Head of caudate nucleus (tissue), 42 donors: ENCODE measurements around the gene RAB14.
A peak's percentile ranks its signal among the peaks of the same experiment; 100 is the strongest.

Experiments used
- DNase-seq, 42 donors: peaks; one replicate each; pipeline versions ENCODE4 v3.0.0 to v3.0.0-alpha.2; 2020 to 2021; ENCODE audit warnings: mixed read lengths in 7 of 42
- intact Hi-C: fragments of 100-400 bp; cut with DNase I; formaldehyde crosslinking; loops from one replicate; pipeline ENCODE4 v1.15.0; 2022

The RAB14 gene

DNA sequence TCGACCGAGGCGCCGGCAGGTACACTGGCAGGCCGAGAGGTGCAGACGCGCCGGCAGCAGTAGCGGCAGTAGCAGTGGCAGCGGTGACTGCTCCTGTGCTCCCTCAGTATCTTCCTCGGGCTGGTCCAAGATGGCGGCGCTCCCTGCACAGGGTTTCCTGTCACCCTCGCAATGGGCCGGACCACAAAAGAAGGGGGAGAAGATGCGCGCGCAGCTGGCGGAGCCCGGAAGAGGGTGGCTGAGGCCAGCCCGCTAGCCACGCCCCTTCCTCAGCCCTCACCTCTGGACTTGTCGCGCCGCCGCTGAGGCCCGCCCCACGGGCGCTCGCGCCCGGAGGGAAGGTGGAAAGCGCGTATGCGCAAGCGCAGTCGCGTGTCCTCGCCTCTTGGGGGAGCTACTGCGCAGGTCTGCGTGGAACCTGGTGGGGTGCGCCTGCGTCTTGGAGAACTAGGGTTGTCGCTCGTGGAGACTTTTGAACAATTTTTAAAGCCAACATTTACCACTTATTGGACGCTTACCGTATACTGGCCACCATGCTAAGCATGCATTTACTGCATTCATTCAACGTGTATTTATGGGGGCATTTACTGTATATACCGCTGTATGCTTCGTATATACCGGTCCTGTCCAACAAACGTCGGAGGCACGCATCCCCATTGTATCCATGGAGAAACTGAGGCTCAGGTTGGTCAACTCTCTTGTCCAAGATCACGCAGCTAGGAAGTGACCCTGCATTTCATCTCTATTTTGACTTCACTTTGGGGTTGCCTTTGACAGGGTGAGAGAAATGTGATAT, at the start of gene RAB14:
Gene RAB14, minus strand, starts transcription at position 132 of the 796 bp plus-strand sequence. CDS start 8,457 bp downstream, outside the sequence.
- DNase-seq = peak; percentile 98 to 100 (median 100)
- intact Hi-C loops = no loop called here

DNA sequence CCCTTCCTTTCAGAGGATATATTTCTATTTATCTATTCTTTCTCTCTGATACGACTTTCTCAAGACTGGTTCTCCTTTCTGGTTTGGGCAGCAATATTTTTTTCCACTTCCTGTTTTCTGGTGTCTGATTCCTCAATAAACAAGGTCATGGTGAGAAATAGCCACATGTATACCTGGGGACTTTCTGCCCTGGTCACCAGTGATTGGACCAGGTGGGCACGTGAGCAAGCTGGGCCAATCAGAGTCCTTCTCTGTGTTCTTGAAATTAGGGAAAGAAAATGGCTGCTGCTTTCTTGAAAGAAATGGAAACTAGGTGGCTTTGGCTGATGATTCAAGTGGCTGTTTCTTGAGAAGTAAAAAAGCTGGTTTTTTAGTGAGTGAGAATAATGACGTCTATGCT, 47.9 kb upstream of the RAB14 start:
- intact Hi-C loops = no loop called here
- no peak for DNase-seq

DNA sequence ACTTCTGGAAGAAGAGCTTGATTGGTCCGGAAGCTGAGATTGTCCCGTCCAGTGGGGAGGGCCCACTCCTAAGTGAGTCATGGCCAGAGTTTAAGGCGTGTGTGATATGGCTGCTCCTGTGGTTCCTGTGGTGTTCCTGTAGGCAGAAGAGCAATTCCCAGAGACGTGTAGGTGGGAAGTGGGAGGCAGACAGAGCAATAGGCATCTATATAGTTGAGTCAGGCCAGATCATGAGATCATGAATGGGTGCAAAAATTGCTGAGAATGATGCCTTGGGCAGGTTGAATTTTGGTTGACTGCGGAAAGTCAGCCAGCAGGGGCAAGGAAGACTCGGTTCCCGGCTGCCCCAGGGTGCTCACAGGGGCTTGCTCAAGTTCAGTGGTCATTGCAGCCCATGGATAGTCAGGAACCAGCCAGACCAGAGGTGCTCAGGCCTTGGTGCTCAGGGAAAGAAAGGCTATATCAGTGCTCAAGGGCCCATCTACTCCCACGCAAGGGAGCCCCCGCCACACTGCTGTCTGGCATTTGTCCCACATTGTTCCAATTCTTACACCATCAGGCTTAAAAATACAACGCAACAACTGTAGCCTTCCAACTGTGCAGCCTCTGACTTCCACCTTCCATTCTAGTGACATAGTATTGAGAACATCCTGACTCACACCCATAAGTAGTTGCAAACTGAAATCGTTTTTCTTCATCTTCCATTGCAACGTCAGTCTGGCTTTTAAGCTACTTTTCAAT, 45.3 kb upstream of the RAB14 start:
- intact Hi-C loops = no loop called here
- peak in 1 of 42 donors; percentile 12 for DNase-seq

DNA sequence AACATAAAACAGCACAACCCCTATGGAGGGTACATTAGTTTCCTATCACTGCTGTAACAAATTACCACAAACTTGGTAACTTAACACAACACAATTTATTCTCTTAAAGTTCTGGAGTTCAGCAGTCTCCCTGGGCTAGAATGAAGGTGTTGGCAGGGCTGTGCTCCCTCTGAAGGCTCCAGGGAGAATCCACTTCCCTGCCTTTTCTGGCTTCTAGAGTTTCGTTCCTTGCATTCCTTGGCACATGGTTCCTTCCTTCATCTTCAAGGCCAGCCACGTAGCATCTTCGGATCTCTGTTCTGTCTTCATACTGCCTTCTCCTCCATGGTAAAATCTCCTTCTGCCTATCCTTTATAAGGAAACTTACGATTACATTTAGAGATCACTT, 41.3 kb upstream of the RAB14 start:
- intact Hi-C loops = no loop called here
- no peak for DNase-seq

DNA sequence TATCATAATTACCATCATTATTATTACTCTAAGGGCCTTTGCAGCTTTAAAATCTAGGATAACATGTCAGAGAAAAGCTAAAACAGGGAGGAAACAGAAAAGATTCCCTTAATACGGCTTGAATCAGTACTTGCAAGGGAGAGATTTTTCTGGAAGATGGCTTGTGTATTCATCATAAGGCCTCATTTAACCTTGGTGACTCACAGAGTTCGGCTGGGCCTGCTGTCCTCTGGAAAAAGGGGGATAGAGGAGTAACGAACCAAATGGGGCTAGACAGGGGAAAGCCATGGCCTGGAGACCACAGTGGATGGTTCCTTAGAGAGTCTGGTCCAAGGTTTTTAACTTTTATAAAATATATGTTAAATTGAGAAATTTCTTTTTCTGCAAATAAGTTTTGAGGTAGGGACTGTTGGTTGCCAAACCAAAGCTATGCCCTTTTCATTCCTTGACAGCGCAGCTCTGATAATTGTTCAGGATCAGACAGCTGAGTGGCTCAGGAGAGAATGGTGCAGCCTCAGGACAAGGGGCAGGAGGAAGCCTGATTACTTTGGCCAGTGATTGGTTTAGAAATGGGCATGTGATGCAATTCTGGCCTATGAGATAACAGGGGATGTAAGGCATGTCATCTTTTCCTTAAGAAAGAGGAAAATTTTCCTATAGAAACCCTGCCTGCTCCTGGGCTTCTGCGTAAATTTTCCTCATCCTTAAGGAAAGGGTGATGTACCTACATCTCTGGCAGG, 40.7 kb upstream of the RAB14 start:
- no peak for DNase-seq
- intact Hi-C loops = no loop called here

DNA sequence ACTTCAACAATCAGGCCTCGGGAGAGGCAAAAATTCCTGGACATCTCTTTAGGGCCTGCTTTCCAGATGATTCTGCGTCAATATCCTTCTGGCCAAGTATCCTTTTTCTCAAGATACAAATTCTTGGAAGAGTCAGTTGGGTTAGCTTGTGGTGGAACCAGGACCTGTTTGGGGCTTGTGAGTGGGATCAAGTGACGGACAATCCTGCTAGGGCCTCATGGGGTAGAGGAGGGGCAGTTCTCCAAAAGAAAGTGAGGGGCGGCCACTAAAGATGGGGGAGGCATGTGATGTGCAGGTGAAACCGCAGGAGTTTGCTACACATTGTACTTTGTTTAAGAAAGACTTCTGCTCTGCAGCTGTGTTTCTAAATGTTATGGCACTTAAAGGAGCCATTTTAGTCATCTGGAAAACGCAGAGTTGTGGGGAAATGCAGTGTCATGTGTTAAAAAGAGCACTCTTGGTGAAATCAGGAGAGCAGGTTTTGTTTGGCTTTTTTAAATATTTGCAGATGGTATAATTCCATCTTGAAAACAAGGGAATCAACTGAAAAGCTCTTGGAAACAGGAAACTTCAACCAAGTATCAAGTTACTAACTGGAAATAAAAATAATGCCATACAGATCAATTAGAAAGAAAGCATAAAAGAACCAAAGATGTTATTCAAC, 38.9 kb upstream of the RAB14 start:
- no peak for DNase-seq

DNA sequence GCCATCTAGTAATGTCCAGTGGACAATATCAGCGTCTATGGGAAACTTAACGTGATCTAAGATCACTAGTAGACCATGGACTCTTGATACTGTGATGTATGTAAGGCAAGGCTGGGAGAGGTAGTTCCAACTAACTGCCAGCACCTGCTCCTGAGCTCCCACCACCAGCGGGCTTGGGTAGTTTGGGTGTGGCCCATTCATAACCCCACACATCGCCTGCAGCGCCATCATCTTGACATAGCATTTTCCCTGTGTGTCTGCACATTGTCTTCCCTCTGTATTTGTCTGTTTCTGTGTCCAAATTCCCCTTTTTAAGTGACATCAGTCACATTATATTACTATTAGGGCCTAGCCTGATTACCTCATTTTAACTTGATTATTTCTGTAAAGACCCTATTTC, 38.2 kb upstream of the RAB14 start:
- intact Hi-C loops = no loop called here
- DNase-seq = no peak

More for the DNA sequence above, 38.9 kb upstream of the RAB14 start:
- intact Hi-C loops = no loop called here

DNA sequence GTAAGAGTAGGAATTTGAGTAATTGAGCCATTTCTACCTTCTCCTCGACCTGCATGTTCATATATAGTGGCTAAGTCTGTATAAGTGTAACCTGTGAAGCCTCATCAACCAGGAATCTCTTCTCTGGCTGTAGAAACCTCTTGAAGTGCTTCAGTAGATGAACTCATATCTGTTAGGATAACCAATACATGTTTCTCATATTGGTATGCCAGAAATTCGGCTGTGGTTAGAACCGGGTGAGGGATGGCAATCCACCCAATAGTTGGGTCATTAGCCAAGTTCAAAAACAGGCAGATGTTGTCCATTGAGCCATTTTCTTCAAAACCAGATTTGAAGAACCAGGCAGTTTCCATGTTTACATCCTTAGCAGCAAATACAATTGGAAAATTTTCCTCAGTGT, 37.4 kb upstream of the RAB14 start:
- intact Hi-C loops = no loop called here

DNA sequence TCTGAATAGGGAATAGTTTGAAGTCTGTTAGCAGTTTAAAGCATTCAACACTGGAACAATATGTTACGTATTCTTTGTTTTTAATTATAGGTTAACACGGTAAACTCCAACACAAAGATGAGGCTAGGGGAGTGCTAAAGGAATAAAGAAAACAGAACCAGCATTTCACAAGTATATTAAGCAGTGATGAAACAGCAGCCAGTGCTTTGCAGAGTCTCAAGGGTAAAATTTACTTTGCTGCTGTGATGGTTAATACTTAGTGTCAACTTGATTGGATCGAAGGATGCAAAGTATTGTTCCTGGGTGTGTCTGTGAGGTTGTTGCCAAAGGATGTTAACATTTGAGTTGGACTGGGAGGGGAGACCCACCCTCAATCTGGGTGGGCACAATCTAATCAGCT, 36.2 kb upstream of the RAB14 start:
- no peak for DNase-seq
- intact Hi-C loops = no loop called here

More for the DNA sequence above, 37.4 kb upstream of the RAB14 start:
- no peak for DNase-seq

DNA sequence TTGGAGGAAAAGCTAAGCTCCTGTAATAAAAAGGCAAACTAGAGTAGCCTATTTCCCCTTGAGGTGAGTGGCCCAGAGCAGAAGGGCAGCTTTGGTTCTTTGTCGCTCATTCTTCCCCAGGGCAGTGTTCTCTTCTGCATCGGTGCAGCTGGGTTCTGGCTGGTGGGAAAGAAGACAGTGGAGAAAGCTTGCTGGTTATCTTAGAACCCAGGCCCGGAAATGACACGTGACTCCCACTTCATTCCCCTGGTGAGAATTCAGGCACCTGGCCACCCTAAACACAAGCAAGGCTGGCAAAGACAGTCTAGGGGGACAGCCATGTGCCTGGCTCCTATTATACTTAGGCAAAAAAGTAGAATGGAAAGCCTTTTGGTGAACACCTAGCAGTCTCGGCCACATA, 33.8 kb upstream of the RAB14 start:
- no peak for DNase-seq
- intact Hi-C loops = no loop called here

DNA sequence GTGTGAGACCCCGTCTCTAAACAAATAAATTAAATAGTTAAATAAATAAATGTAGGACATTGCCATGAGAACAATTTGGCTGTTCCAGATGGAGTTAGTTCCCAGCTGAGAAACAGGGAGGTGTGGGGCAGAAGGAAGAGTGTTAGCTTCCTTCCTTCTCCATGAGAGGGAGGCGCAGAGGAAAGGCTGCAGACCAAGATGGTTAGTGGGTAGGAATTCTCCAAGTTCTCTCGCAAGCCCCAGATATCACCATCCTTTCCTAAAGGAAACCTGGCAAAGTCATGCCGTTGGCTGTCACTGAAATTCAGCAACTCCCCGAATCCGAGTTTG, 33.1 kb upstream of the RAB14 start:
- intact Hi-C loops = no loop called here
- DNase-seq = no peak

DNA sequence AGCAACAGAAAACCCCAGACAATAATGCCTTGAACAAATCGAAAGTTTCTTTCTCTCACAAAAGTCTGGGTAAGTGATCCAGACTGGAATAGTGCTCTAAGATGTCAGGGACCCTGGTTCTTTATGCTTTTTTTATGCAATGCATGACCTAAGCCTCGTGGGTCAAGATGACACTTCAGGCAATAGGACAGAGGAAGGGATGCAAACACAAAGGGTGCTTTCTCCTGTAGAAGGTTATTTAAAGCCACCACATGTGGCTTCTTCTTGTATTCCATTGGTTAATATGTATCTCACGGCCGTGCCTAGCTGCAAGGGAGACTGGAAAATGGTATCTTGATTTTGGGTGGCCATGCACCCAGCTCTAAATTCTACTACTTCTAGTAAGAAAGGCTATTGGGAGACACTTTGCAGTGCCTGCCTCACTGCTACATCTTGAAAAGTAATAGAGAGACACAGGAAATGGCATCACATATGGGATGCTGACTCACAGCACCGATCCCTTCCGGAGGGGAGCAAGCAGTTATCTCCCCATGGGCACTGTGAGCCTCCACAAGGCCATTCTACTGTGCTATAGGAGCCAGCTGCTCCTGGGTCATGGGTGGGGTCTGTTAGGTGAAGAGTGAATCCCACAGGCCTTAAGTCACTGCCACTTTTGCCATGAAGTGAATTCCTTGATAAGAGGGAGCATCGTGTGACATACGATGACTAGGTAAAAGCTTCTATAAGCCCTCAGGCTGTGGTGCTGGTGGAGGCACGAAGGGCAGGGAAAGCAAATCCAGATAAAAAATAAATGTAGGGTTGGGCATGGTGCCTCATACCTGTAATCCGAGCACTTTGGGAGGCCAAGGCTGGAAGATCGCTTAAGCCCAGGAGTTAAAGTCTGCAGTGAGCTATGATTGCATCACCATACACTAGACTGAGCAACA, 32.5 kb upstream of the RAB14 start:
- DNase-seq = no peak
- intact Hi-C loops = no loop called here

DNA sequence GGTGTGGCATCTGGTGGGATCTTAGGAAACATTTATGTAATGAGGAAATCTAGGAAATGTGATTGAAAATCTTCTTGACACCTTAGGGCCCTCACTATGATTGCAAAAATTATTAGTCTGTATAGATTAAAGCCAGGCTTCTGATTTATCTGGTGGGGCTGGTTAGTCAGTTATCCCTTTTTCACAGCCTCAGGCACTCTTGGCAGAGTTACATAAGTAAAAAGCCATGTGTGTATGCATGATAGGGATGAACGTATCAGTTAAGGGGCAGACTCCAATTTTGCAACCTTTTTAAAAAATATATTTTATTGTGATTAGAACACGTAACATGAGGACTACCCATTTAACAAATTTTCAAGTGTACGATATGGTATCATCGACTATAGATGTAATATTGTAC, 30.6 kb upstream of the RAB14 start:
- intact Hi-C loops = no loop called here
- DNase-seq = no peak

DNA sequence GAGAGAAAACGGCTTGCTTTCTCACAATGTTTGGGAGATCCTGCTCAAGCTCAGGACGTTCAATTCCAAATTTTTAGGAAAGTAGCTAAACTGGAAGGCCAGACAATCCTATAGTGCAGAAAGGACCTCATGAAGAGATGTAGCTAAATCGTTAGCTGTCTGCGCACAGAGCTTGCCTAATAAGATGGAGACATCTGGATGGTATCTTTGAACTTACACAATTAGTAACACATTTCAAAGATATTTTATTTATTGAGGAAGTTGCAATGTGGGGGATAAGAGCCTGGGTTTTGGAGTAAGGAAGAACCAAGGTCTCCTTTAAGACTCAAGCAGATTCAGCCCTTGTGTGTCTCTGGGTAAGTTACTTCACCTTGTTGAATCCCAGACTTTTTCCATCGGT, 28.6 kb upstream of the RAB14 start:
- intact Hi-C loops = no loop called here
- no peak for DNase-seq

DNA sequence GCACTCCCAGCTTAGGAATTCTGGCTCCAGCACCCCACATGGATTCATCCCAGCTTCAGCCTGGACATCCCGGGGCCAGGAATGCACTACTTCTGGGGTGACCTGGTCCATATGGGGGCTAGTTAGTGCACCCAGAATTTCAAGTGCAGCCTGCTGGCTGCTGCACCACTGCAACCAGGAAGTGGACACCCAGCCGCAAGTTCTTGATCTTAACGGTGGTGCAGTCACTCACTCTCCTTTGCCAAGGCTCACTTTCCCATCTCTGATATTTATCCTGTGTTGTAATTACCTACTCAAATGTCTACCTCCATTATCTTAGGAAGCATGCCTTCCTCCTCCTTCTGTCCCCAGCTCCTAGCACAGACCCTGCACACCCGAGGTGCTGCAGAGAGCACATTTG, 26.2 kb upstream of the RAB14 start:
- intact Hi-C loops = no loop called here
- no peak for DNase-seq

DNA sequence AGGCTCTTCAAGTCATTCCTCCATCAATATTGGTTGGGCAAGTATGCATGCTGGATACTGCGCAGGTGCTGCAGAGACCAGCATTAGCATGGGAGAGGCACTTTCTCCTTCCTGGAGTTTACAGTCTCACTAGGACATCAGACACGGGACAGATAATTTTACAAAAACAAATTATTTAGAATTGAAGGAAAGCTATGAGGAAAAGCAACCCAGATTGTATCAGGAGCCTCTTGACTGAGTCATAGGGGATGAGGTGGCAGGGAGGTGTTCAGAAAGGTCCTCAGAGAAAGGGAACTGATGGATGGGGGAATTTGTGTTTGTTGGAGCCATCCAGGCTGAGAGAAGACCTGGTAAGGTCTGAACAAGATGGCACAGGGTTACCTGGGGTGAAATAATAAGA, 24.5 kb upstream of the RAB14 start:
- no peak for DNase-seq
- intact Hi-C loops = no loop called here

DNA sequence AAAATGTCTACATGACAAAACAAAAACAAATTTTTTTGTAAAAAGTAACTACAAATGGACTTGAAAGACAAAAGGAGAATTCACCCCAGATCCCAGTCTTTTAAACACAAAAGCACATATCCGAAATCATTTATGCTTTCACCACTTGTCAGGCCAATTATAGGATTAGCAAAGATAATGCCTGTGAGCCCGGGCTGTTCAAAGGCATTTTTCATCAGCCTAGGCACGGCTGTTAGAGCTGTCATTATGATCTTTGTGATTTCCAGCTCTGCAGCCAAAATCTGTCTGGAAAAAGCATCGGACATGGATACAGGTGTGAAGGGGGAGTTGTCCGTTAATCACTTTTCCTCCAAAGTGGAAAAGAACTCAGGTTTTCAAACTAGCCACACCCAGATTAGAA, 23.6 kb upstream of the RAB14 start:
- no peak for DNase-seq
- intact Hi-C loops = no loop called here

DNA sequence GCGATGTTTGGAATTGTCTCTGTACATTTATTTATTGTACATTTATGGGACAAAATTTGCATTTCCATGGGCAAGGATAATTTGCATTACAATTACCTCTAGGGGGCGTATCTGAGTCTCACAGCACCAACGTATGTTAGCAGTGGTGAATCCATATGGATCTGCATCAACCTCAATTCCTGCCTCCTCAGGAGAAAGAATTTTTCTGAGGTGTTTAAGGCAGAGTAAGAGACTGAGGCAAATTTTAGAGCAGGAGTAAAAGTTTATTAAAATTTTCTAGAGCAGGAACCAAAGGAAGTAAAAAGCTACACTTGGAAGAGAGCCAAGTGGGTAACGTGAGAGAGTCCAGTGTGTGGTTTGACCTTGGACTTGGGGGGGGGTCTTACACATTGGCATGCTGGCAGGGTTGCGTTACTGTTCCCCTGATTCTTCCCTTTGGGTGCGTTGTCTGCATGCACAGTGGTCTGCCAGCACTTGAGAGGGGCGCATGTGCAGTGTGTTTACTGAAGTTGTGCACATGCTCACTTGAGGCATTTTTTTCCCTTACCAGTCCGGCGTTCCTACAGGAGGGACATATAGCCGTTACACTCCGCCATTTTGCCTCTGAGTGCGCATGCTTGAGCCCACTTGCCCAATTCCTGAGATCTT, 21.0 kb upstream of the RAB14 start:
- DNase-seq = peak in 8 of 42 donors; percentile 15 to 54 (median 26)
- intact Hi-C loops = loop anchor here (5.0 kb wide), 1 partner anchor 45 kb away; the partner anchor contains the start of gene GSN
